ENCODE data around the gene NSUN3. TPM values are rescaled to one million over a fixed set of nuclear protein-coding genes. Genes with fewer than 3 reads are reported as not detected.

The NSUN3 gene
- total RNA-seq, 4 donors from 2014 or later = 6.6 to 16.0 (median 9.0) TPM

- DNase-seq (ENCODE audit: low spot score in 2 of 2) = no peak
- no peaks in the 10 kb centered on the region for H3K4me1 ChIP-seq
- H3K36me3 ChIP-seq = peaks cover 0 to 12% (median 0%) of the 10 kb centered on the region in 3 donors
- H3K4me3 ChIP-seq = no peak overlapping the region
- no peaks in the 10 kb centered on the region for H3K27me3 ChIP-seq
- H3K27ac ChIP-seq = no peak overlapping the region
- no peaks in the 10 kb centered on the region for H3K9me3 ChIP-seq
- TF ChIP-seq CTCF (IDR thresholded peaks at IDR 0.05) (no peak), POLR2A (IDR thresholded peaks at IDR 0.05) (no peak), EP300 (IDR thresholded peaks at IDR 0.05) (no peak)
- WGBS, 2 donors = 75 to 89% methylated on average over 2 of the region's 2 CpGs
Observed at GRCh38 chr3:94121161-94121560, 58.3 kb downstream of the NSUN3 start.

GRCh38 chr3:94127115-94127514, 64.3 kb downstream of the NSUN3 start:
- no peak for TF ChIP-seq POLR2A (IDR thresholded peaks at IDR 0.05)
- TF ChIP-seq CTCF (IDR thresholded peaks at IDR 0.05) = no peak
- no peak for TF ChIP-seq EP300 (IDR thresholded peaks at IDR 0.05)
- H3K27me3 ChIP-seq = no peaks in the 10 kb centered on the region
- 41 to 44% methylated on average over 2 of the region's 2 CpGs for WGBS, 2 donors
- peaks cover 0 to 58% (median 5%) of the 10 kb centered on the region in 3 donors for H3K36me3 ChIP-seq
- no peak overlapping the region for H3K4me3 ChIP-seq
- H3K9me3 ChIP-seq = no peaks in the 10 kb centered on the region
- no peak overlapping the region for H3K27ac ChIP-seq
- no peak for DNase-seq (ENCODE audit: low spot score in 2 of 2)
- peaks cover 0 to 6% (median 0%) of the 10 kb centered on the region in 4 donors for H3K4me1 ChIP-seq

- Histone ChIP-seq H3K4me1 (peaks cover 0 to 6% (median 0%) of the 10 kb centered on the region in 4 donors), H3K36me3 (peaks cover 0 to 51% (median 5%) of the 10 kb centered on the region in 3 donors), H3K27ac (no peak overlapping the region), H3K27me3 (no peaks in the 10 kb centered on the region), H3K9me3 (no peaks in the 10 kb centered on the region), H3K4me3 (no peak overlapping the region)
- TF ChIP-seq CTCF (IDR thresholded peaks at IDR 0.05) = no peak
- TF ChIP-seq POLR2A (IDR thresholded peaks at IDR 0.05) = no peak
- TF ChIP-seq EP300 (IDR thresholded peaks at IDR 0.05) = no peak
- WGBS, 2 donors = 87 to 93% methylated on average over 2 of the region's 2 CpGs
- no peak for DNase-seq (ENCODE audit: low spot score in 2 of 2)
Observed at GRCh38 chr3:94130690-94131089, 67.8 kb downstream of the NSUN3 start.

GRCh38 chr3:94132777-94133176, 69.9 kb downstream of the NSUN3 start:
- Histone ChIP-seq H3K4me3 (no peak overlapping the region), H3K9me3 (no peaks in the 10 kb centered on the region), H3K36me3 (peaks cover 0 to 30% (median 5%) of the 10 kb centered on the region in 3 donors), H3K27ac (no peak overlapping the region), H3K4me1 (peaks cover 0 to 6% (median 0%) of the 10 kb centered on the region in 4 donors), H3K27me3 (no peaks in the 10 kb centered on the region)
- TF ChIP-seq EP300 (IDR thresholded peaks at IDR 0.05) = no peak
- TF ChIP-seq POLR2A (IDR thresholded peaks at IDR 0.05) = no peak
- no peak for TF ChIP-seq CTCF (IDR thresholded peaks at IDR 0.05)
- 25 to 31% methylated on average over 1 of the region's 1 CpG for WGBS, 2 donors
- DNase-seq (ENCODE audit: low spot score in 2 of 2) = no peak

- Histone ChIP-seq H3K36me3 (no peaks in the 10 kb centered on the region), H3K4me1 (no peaks in the 10 kb centered on the region), H3K4me3 (no peak overlapping the region), H3K27ac (no peak overlapping the region), H3K27me3 (no peaks in the 10 kb centered on the region), H3K9me3 (no peaks in the 10 kb centered on the region)
- WGBS, 2 donors = 85 to 90% methylated on average over 1 of the region's 1 CpG
- TF ChIP-seq CTCF (IDR thresholded peaks at IDR 0.05) = no peak
- TF ChIP-seq EP300 (IDR thresholded peaks at IDR 0.05) = no peak
- TF ChIP-seq POLR2A (IDR thresholded peaks at IDR 0.05) = no peak
- DNase-seq (ENCODE audit: low spot score in 2 of 2) = no peak
Observed at GRCh38 chr3:94136133-94136532, 73.3 kb downstream of the NSUN3 start.
